Measurements from ENCODE around the gene LRRK1.

DNA sequence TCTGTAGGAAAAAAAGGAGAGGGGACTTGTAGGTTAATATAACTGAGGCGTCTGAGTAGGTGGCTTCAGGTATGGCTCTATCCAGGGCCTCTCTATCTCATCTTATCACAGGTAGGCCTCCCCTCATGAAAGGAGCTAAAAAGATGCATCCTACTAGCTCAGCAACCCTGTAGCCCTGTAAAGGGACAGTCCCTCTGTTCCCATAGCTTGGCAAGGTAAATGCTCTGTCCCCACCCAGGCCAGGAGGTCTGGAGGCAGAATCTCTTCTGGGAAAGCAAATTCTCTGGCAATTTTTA is 197.5 kb downstream of the LRRK1 start:
- no peak for TF ChIP-seq EP300 (IDR thresholded peaks at IDR 0.05; ENCODE audit: low read depth)
- TF ChIP-seq POLR2A (IDR thresholded peaks at IDR 0.05): no peak
- TF ChIP-seq, protein P1, sequence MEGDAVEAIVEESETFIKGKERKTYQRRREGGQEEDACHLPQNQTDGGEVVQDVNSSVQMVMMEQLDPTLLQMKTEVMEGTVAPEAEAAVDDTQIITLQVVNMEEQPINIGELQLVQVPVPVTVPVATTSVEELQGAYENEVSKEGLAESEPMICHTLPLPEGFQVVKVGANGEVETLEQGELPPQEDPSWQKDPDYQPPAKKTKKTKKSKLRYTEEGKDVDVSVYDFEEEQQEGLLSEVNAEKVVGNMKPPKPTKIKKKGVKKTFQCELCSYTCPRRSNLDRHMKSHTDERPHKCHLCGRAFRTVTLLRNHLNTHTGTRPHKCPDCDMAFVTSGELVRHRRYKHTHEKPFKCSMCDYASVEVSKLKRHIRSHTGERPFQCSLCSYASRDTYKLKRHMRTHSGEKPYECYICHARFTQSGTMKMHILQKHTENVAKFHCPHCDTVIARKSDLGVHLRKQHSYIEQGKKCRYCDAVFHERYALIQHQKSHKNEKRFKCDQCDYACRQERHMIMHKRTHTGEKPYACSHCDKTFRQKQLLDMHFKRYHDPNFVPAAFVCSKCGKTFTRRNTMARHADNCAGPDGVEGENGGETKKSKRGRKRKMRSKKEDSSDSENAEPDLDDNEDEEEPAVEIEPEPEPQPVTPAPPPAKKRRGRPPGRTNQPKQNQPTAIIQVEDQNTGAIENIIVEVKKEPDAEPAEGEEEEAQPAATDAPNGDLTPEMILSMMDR (IDR thresholded peaks at IDR 0.05): no peak
- no peak for TF ChIP-seq POLR2AphosphoS5 (IDR thresholded peaks at IDR 0.05)

All from transverse colon (tissue), 4 donors.